OCI-LY7 (cell line): ENCODE data around the gene TPST2. TPM values are rescaled to one million over a fixed set of nuclear protein-coding genes. Genes with fewer than 3 reads are reported as not detected.

Experiments used
- BruUV-seq: library from RNA; stranded (reverse); fragments of 400-500 nt; replicated peaks from 2 replicates; lab custom pipeline; 2021; lab: Mats Ljungman, UMichigan
- CTCF ChIA-PET: fragments of 300-600 bp; sonication (Branson Sonifier 250); formaldehyde crosslinking; loops from one replicate; lab custom pipeline; 2022; ENCODE audit warnings: antibody characterized with exemption; ENCODE audit not compliant: unreplicated experiment; lab: Charles Lee
- POLR2A ChIA-PET: fragments of 300-600 bp; sonication (Branson Sonifier 250); formaldehyde crosslinking; loops from one replicate; lab custom pipeline; 2022; ENCODE audit warnings: antibody characterized with exemption; lab: Charles Lee
- DNase-seq: peaks from one replicate; pipeline ENCODE4 v3.0.0-alpha.2; 2015; ENCODE audit warnings: low spot score
- H2AFZ ChIP-seq: fragments of 200-600 bp; sonication (generic), shearing (Covaris generic); 2 replicates; pipeline ENCODE4 v1.6.1; 2014; ENCODE audit warnings: mild to moderate bottlenecking, antibody characterized with exemption, low read length, moderate library complexity
- H3K27ac ChIP-seq: fragments of 200-600 bp; sonication (generic); 2 replicates; pipeline ENCODE4 v1.5.1; 2014; ENCODE audit warnings: mixed run types, low read depth, mild to moderate bottlenecking, moderate library complexity, low read length, inconsistent platforms; ENCODE audit not compliant: poor library complexity, severe bottlenecking
- H3K36me3 ChIP-seq: fragments of 200-600 bp; sonication (generic); 2 replicates; pipeline ENCODE4 v1.6.1; 2014; ENCODE audit warnings: mild to moderate bottlenecking, antibody characterized with exemption, low read length, moderate library complexity, mixed read lengths; ENCODE audit not compliant: insufficient read depth
- H3K4me1 ChIP-seq: fragments of 200-600 bp; sonication (generic); 2 replicates; pipeline ENCODE4 v1.5.1; 2014; ENCODE audit warnings: mild to moderate bottlenecking, low read length; ENCODE audit not compliant: insufficient read depth, poor library complexity, severe bottlenecking
- H3K4me2 ChIP-seq: fragments of 200-600 bp; sonication (generic); 2 replicates; pipeline ENCODE4 v1.6.1; 2014; ENCODE audit warnings: mild to moderate bottlenecking, low read length
- H3K4me3 ChIP-seq: fragments of 200-600 bp; sonication (generic); 2 replicates; pipeline ENCODE4 v1.5.1; 2014; ENCODE audit warnings: mild to moderate bottlenecking, low read depth, low read length; ENCODE audit not compliant: poor library complexity, severe bottlenecking
- H3K79me2 ChIP-seq: fragments of 200-600 bp; sonication (generic); 2 replicates; pipeline ENCODE4 v1.6.1; 2016; ENCODE audit warnings: low read depth, mild to moderate bottlenecking, low read length, moderate library complexity, mixed read lengths; ENCODE audit not compliant: insufficient read depth
- H3K9me2 ChIP-seq: fragments of 200-600 bp; sonication (generic); 2 replicates; pipeline ENCODE4 v1.6.1; 2016; ENCODE audit warnings: mild to moderate bottlenecking, low read length, mixed read lengths; ENCODE audit not compliant: insufficient read depth
- H3K9me3 ChIP-seq: fragments of 200-600 bp; sonication (generic); 2 replicates; pipeline ENCODE4 v1.6.1; 2014; ENCODE audit warnings: mild to moderate bottlenecking, mixed run types, low read length, mixed read lengths
- H4K20me1 ChIP-seq: fragments of 200-600 bp; sonication (generic); 2 replicates; pipeline ENCODE4 v1.6.1; 2014; ENCODE audit warnings: mild to moderate bottlenecking, antibody characterized with exemption, low read length, moderate library complexity, mixed read lengths; ENCODE audit not compliant: insufficient read depth
- EZH2phosphoT487 ChIP-seq: fragments of 200-600 bp; sonication (generic); IDR thresholded peaks from 2 replicates; pipeline ENCODE4 v1.6.1; 2018; ENCODE audit warnings: low read depth, borderline replicate concordance, mild to moderate bottlenecking, mixed run types, antibody characterized with exemption, low read length, moderate library complexity, mixed read lengths
- intact Hi-C: fragments of 100-400 bp; cut with micrococcal nuclease; formaldehyde crosslinking; loops from one replicate; pipeline ENCODE4 v1.10.0; 2022; ENCODE audit not compliant: unreplicated experiment
- total RNA-seq, 2 experiments: library from RNA; depleted of rRNA in 1 of 2; stranded (reverse); fragments of >200 nt in 1 of 2; shearing (Covaris generic) in 1 of 2; gene quantifications; 2 replicates each; pipeline ENCODE4 v1.2.3, GENCODE V29; 2014 to 2022
- TF ChIP-seq, protein P1 (sequence below): fragments of 200-600 bp; sonication (generic); conservative IDR thresholded peaks from 2 replicates; pipeline ENCODE4 v1.5.1; 2014; ENCODE audit warnings: mild to moderate bottlenecking, antibody characterized with exemption, low read length, moderate library complexity, mixed read lengths

Gene TPST2
- total RNA-seq, 2 experiments from 2014 or later: 12.5 to 19.1 TPM

GRCh38 chr22:26570864-26571525 is 18.9 kb downstream of the TPST2 start:
- ChIA-PET CTCF (no interaction called here), POLR2A (no interaction called here)
- TF ChIP-seq, protein P1, sequence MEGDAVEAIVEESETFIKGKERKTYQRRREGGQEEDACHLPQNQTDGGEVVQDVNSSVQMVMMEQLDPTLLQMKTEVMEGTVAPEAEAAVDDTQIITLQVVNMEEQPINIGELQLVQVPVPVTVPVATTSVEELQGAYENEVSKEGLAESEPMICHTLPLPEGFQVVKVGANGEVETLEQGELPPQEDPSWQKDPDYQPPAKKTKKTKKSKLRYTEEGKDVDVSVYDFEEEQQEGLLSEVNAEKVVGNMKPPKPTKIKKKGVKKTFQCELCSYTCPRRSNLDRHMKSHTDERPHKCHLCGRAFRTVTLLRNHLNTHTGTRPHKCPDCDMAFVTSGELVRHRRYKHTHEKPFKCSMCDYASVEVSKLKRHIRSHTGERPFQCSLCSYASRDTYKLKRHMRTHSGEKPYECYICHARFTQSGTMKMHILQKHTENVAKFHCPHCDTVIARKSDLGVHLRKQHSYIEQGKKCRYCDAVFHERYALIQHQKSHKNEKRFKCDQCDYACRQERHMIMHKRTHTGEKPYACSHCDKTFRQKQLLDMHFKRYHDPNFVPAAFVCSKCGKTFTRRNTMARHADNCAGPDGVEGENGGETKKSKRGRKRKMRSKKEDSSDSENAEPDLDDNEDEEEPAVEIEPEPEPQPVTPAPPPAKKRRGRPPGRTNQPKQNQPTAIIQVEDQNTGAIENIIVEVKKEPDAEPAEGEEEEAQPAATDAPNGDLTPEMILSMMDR: no peak
- no peak for TF ChIP-seq EZH2phosphoT487
- Histone ChIP-seq H3K4me3 (no peak overlapping the region), H3K36me3 (no peaks in the 10 kb centered on the region), H3K27ac (no peak overlapping the region), H3K4me1 (peaks cover 14% of the 10 kb centered on the region), H3K79me2 (peaks cover 9% of the 10 kb centered on the region; the same call in 1 of the 2 replicates), H2AFZ (no peak overlapping the region), H3K9me3 (no peaks in the 10 kb centered on the region), H3K9me2 (no peaks in the 10 kb centered on the region), H3K4me2 (no peak overlapping the region), H4K20me1 (no peaks in the 10 kb centered on the region)
- BruUV-seq: no TSS peak
- intact Hi-C loops: no loop called here
- no peak for DNase-seq

DNA sequence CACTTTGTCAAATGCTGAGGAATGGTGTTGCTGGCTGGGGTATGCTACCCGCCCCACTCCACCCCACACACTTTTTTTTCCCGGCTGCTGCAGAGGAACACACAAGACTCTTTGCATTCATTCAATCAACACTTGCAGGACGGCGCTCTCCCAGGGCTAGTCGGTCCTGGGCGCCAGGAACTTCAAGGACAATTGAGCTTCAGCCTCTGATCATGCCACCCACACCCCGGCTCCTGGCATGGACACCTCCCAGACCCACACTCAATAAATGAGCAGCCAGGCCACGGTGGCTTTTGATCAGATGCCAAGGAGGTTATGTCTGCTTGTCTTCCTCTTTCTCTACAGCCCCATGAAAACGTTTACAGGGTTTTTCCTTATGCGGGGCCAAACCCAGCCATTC is 19.8 kb downstream of the TPST2 start:
- Histone ChIP-seq H3K4me2 (no peak overlapping the region), H3K79me2 (peaks cover 9% of the 10 kb centered on the region; the same call in 1 of the 2 replicates), H3K9me2 (no peaks in the 10 kb centered on the region), H3K36me3 (no peaks in the 10 kb centered on the region), H3K4me1 (peaks cover 23% of the 10 kb centered on the region), H2AFZ (no peak overlapping the region), H3K9me3 (no peaks in the 10 kb centered on the region), H4K20me1 (no peaks in the 10 kb centered on the region), H3K27ac (no peak overlapping the region), H3K4me3 (no peak overlapping the region)
- intact Hi-C loops: no loop called here
- CTCF ChIA-PET: no interaction called here
- no TSS peak for BruUV-seq
- no peak for TF ChIP-seq EZH2phosphoT487
- TF ChIP-seq, protein P1: no peak
- POLR2A ChIA-PET: no interaction called here
- no peak for DNase-seq

DNA sequence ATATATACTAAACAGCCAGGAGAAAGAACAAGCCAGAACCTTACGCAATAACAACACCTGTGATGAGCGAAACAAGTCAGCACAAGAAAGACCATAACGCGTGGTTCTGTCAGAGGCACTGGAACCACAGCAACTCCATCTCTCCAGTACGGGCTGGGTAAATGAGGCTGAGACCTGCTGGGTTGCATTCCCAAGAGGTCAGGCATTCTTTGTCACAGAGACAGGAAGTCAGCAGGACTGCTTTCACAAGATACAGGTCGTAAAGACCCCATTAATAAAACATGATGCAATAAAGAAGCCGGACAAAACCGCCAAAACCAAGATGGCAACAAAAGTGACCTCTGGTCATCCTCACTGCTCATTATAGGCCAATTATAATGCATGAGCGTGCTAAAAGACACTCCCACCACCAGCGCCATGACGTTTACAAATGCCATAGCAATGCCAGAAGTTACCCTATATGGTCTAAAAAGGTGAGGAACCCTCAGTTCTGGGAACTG is 21.7 kb downstream of the TPST2 start:
- DNase-seq: no peak

More for the DNA sequence above, 21.7 kb downstream of the TPST2 start:
- H4K20me1 ChIP-seq: no peaks in the 10 kb centered on the region
- H3K4me3 ChIP-seq: no peak overlapping the region
- no peak overlapping the region for H3K27ac ChIP-seq
- CTCF ChIA-PET: no interaction called here
- no peaks in the 10 kb centered on the region for H3K9me2 ChIP-seq
- intact Hi-C loops: no loop called here
- H2AFZ ChIP-seq: no peak overlapping the region
- H3K36me3 ChIP-seq: no peaks in the 10 kb centered on the region
- H3K9me3 ChIP-seq: no peaks in the 10 kb centered on the region
- H3K79me2 ChIP-seq: peaks cover 9% of the 10 kb centered on the region; the same call in 1 of the 2 replicates
- BruUV-seq: no TSS peak
- POLR2A ChIA-PET: no interaction called here
- H3K4me1 ChIP-seq: peaks cover 25% of the 10 kb centered on the region
- no peak overlapping the region for H3K4me2 ChIP-seq
- TF ChIP-seq, protein P1: no peak
- no peak for TF ChIP-seq EZH2phosphoT487
